NB4 (cell line): Measurements from ENCODE around the gene ZNF786.

Experiments
- CTCF ChIP-seq: IDR thresholded peaks from one replicate; pipeline ENCODE4 v1.5.1; 2012; ENCODE audit warnings: low read depth, low read length
- MAX ChIP-seq: IDR thresholded peaks from 2 replicates; pipeline ENCODE4 v1.6.1; 2011; ENCODE audit warnings: low read depth, low read length
- MYC ChIP-seq: IDR thresholded peaks from 2 replicates; pipeline ENCODE4 v1.6.1; 2011; ENCODE audit warnings: low read depth, low read length
- POLR2A ChIP-seq: IDR thresholded peaks from 2 replicates; pipeline ENCODE4 v1.6.1; 2011; ENCODE audit warnings: mild to moderate bottlenecking; ENCODE audit not compliant: insufficient read length; ENCODE audit errors: extremely low read depth

GRCh38 chr7:149048805-149049204 is 41.7 kb downstream of the ZNF786 start:
- TF ChIP-seq CTCF, result no peak
- TF ChIP-seq POLR2A, result no peak
- no peak for TF ChIP-seq MYC
- TF ChIP-seq MAX, result no peak
